ENCODE results near the gene COL6A5. TPM values are rescaled to one million over a fixed set of nuclear protein-coding genes. Genes with fewer than 3 reads are reported as not detected.
"Not testable (repeated sequence)": the region's sequence is repeated elsewhere in the genome, so short reads cannot be mapped to it uniquely, and the experiment has no call there.

Gene COL6A5
- total and polyA plus RNA-seq, 2 donors = 0.05 TPM

DNA sequence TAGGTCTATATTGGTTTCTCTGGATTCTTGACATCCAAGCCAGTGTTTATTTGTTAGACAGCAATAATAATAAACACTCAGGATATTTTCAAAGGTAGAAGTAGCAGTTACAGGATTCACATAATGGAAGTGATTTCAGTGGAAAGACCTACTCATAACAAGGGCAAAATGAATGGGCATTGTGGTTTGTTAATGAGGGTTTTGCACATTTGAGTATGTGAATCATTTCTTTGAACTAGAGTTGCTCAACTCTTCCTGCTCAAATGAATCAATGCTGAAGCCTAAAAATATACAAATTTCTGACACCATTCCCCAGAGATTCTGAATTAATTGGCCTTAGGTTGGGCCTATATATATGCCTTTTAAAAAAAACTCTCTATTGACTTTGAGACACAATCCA is 4.1 kb upstream of the COL6A5 start:
- no peak overlapping the region for H3K27ac ChIP-seq (ENCODE audit: low read depth in 1 of 2, low read length in 1 of 2)
- DNase-seq (ENCODE audit: low read depth in 6 of 9, low spot score in 9 of 9) = no peak

GRCh38 chr3:130341882-130342281 is 3.6 kb upstream of the COL6A5 start:
- Histone ChIP-seq H3K36me3 (ENCODE audit: control insufficient read depth in 2 of 2, insufficient read depth in 2 of 2, low read length in 1 of 2) (no peaks in the 10 kb centered on the region), H3K27me3 (ENCODE audit: control insufficient read depth in 2 of 2, insufficient read depth in 1 of 2, low read length in 1 of 2) (peaks cover 20 to 25% of the 10 kb centered on the region in 2 donors), H3K27ac (ENCODE audit: low read depth in 1 of 2, low read length in 1 of 2) (no peak overlapping the region), H3K9me3 (ENCODE audit: control insufficient read depth in 2 of 2, insufficient read depth in 1 of 2, low read length in 1 of 2) (no peaks in the 10 kb centered on the region), H3K4me3 (ENCODE audit: low read length in 2 of 2) (no peak overlapping the region), H3K4me1 (ENCODE audit: control insufficient read depth in 2 of 2, insufficient read depth in 2 of 2, low read length in 2 of 2) (peaks cover 0 to 2% of the 10 kb centered on the region in 2 donors)
- WGBS = 93% methylated on average over 4 of the region's 4 CpGs
- no peak for DNase-seq (ENCODE audit: low read depth in 6 of 9, low spot score in 9 of 9)

More for the DNA sequence above, 4.1 kb upstream of the COL6A5 start:
- no peaks in the 10 kb centered on the region for H3K36me3 ChIP-seq (ENCODE audit: control insufficient read depth in 2 of 2, insufficient read depth in 2 of 2, low read length in 1 of 2)
- H3K9me3 ChIP-seq (ENCODE audit: control insufficient read depth in 2 of 2, insufficient read depth in 1 of 2, low read length in 1 of 2) = no peaks in the 10 kb centered on the region
- peaks cover 0 to 2% of the 10 kb centered on the region in 2 donors for H3K4me1 ChIP-seq (ENCODE audit: control insufficient read depth in 2 of 2, insufficient read depth in 2 of 2, low read length in 2 of 2)
- peaks cover 19 to 23% of the 10 kb centered on the region in 2 donors for H3K27me3 ChIP-seq (ENCODE audit: control insufficient read depth in 2 of 2, insufficient read depth in 1 of 2, low read length in 1 of 2)
- H3K4me3 ChIP-seq (ENCODE audit: low read length in 2 of 2) = no peak overlapping the region

GRCh38 chr3:130342821-130343661 is 2.4 kb upstream of the COL6A5 start:
- Histone ChIP-seq H3K36me3 (ENCODE audit: control insufficient read depth in 2 of 2, insufficient read depth in 2 of 2, low read length in 1 of 2) (no peaks in the 10 kb centered on the region), H3K4me1 (ENCODE audit: control insufficient read depth in 2 of 2, insufficient read depth in 2 of 2, low read length in 2 of 2) (peaks cover 0 to 2% of the 10 kb centered on the region in 2 donors), H3K27ac (ENCODE audit: low read depth in 1 of 2, low read length in 1 of 2) (no peak overlapping the region), H3K27me3 (ENCODE audit: control insufficient read depth in 2 of 2, insufficient read depth in 1 of 2, low read length in 1 of 2) (peaks cover 22 to 31% of the 10 kb centered on the region in 2 donors), H3K4me3 (ENCODE audit: low read length in 2 of 2) (no peak overlapping the region), H3K9me3 (ENCODE audit: control insufficient read depth in 2 of 2, insufficient read depth in 1 of 2, low read length in 1 of 2) (no peaks in the 10 kb centered on the region)
- no peak for DNase-seq (ENCODE audit: low read depth in 6 of 9, low spot score in 9 of 9)
- WGBS = 82% methylated on average over 7 of the region's 7 CpGs

DNA sequence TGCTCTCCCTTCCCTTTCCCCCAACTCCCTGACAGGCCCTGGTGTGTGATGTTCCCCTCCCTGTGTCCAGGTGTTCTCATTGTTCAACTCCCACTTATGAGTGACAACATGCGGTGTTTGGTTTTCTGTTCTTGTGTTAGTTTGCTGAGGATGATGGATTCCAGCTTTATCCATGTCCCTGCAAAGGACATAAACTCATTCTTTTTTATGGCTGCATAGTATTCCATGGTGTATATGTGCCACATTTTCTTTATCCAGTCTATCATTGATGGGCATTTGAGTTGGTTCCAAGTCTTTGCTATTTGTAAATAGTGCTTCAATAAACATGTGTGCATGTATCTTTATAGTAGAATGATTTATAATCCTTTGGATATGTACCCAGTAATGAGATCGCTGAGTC is 2.8 kb downstream of the COL6A5 start:
- not testable (repeated sequence) for DNase-seq (ENCODE audit: low read depth in 6 of 9, low spot score in 9 of 9); H3K4me1 ChIP-seq (ENCODE audit: control insufficient read depth in 2 of 2, insufficient read depth in 2 of 2, low read length in 2 of 2); H3K27ac ChIP-seq (ENCODE audit: low read depth in 1 of 2, low read length in 1 of 2); H3K36me3 ChIP-seq (ENCODE audit: control insufficient read depth in 2 of 2, insufficient read depth in 2 of 2, low read length in 1 of 2); H3K4me3 ChIP-seq (ENCODE audit: low read length in 2 of 2); H3K9me3 ChIP-seq (ENCODE audit: control insufficient read depth in 2 of 2, insufficient read depth in 1 of 2, low read length in 1 of 2)
- WGBS = 93% methylated on average over 2 of the region's 2 CpGs
- peaks cover 19 to 31% of the 10 kb centered on the region in 2 donors for H3K27me3 ChIP-seq (ENCODE audit: control insufficient read depth in 2 of 2, insufficient read depth in 1 of 2, low read length in 1 of 2)

DNA sequence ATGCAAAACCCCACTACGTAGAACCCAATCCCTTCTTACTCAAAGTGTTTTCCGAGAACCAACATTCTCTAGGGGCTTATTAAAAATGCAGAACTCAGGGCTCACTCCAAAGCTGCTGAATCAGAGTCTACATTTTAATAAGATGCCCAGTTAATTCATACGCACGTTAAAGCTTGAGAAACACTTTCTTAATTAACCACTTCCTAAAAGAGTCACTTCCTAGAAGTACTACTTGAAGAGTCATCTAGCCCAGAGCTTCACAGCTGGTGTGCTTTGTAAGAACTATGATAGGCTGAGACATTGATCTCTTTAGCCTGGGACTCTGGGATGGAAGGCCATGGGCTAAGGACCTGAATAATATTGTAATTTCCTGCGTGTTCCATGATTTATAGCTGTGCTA is 9.0 kb downstream of the COL6A5 start:
- no peaks in the 10 kb centered on the region for H3K27me3 ChIP-seq (ENCODE audit: control insufficient read depth in 2 of 2, insufficient read depth in 1 of 2, low read length in 1 of 2)
- H3K4me1 ChIP-seq (ENCODE audit: control insufficient read depth in 2 of 2, insufficient read depth in 2 of 2, low read length in 2 of 2) = no peaks in the 10 kb centered on the region
- 63% methylated on average over 5 of the region's 5 CpGs for WGBS
- no peak overlapping the region for H3K27ac ChIP-seq (ENCODE audit: low read depth in 1 of 2, low read length in 1 of 2)
- no peaks in the 10 kb centered on the region for H3K36me3 ChIP-seq (ENCODE audit: control insufficient read depth in 2 of 2, insufficient read depth in 2 of 2, low read length in 1 of 2)
- H3K4me3 ChIP-seq (ENCODE audit: low read length in 2 of 2) = no peak overlapping the region
- DNase-seq (ENCODE audit: low read depth in 6 of 9, low spot score in 9 of 9) = no peak
- H3K9me3 ChIP-seq (ENCODE audit: control insufficient read depth in 2 of 2, insufficient read depth in 1 of 2, low read length in 1 of 2) = no peaks in the 10 kb centered on the region

- Histone ChIP-seq H3K9me3 (ENCODE audit: control insufficient read depth in 2 of 2, insufficient read depth in 1 of 2, low read length in 1 of 2) (no peaks in the 10 kb centered on the region), H3K27ac (ENCODE audit: low read depth in 1 of 2, low read length in 1 of 2) (no peak overlapping the region), H3K27me3 (ENCODE audit: control insufficient read depth in 2 of 2, insufficient read depth in 1 of 2, low read length in 1 of 2) (no peaks in the 10 kb centered on the region), H3K4me3 (ENCODE audit: low read length in 2 of 2) (no peak overlapping the region), H3K36me3 (ENCODE audit: control insufficient read depth in 2 of 2, insufficient read depth in 2 of 2, low read length in 1 of 2) (no peaks in the 10 kb centered on the region), H3K4me1 (ENCODE audit: control insufficient read depth in 2 of 2, insufficient read depth in 2 of 2, low read length in 2 of 2) (no peaks in the 10 kb centered on the region)
- DNase-seq (ENCODE audit: low read depth in 6 of 9, low spot score in 9 of 9) = no peak
- WGBS = 94% methylated on average over 3 of the region's 3 CpGs
Measured at GRCh38 chr3:130374033-130374432, 28.6 kb downstream of the COL6A5 start.

DNA sequence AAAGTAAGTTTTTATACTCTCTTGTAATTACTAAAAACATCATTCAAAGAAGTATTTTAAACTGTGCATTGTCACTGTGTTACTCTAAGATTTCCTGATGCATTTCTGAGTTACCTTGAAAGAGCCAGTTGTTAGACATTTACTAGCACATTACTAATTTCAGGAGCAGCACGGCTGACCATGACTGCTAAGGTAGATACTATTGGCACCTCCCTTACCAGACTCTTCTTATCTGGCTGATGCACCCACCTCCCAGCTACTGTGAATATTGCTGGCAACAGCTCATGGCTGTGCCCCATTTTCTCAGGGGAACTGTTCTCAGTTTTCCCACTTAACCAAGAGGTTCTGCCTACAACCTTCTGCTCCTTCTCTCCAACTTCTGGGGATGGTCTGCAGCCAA is 29.4 kb downstream of the COL6A5 start:
- 95% methylated on average over 1 of the region's 1 CpG for WGBS
- Histone ChIP-seq H3K27ac (ENCODE audit: low read depth in 1 of 2, low read length in 1 of 2) (no peak overlapping the region), H3K27me3 (ENCODE audit: control insufficient read depth in 2 of 2, insufficient read depth in 1 of 2, low read length in 1 of 2) (no peaks in the 10 kb centered on the region), H3K4me3 (ENCODE audit: low read length in 2 of 2) (no peak overlapping the region), H3K36me3 (ENCODE audit: control insufficient read depth in 2 of 2, insufficient read depth in 2 of 2, low read length in 1 of 2) (no peaks in the 10 kb centered on the region), H3K9me3 (ENCODE audit: control insufficient read depth in 2 of 2, insufficient read depth in 1 of 2, low read length in 1 of 2) (no peaks in the 10 kb centered on the region), H3K4me1 (ENCODE audit: control insufficient read depth in 2 of 2, insufficient read depth in 2 of 2, low read length in 2 of 2) (no peaks in the 10 kb centered on the region)
- DNase-seq (ENCODE audit: low read depth in 6 of 9, low spot score in 9 of 9) = no peak

DNA sequence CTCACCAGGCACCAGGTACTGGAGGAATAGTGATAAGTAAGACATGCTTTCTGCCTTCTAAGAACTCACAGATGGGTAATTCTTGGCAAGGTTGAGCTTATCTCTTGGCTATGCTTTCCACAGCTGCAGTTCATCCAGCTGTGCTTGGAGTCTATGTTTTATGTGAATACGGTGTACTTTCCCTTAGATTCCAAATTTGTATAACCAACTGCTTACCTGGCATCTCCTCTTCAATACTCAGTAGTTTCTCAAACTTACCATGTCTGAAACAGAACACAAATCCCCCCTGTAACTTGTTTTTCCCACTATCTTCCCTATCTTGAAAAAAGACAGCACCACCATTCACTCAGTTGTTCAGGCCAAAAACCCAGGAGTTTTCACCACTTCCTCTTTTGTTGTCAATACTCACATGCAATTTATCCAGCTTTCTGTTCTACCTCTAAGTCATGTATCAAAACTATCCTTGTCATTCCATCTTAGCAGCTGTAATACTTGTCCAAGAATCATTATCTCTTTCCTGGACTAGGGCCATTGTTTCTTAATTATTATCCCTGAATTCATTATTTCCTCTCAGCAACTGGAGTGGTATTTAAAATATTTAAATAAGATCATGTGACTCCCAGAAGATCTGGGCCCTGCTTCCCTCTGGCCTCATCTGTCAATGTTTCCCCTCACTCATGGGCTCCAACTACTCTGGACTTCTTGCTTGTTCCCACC is 32.6 kb downstream of the COL6A5 start:
- WGBS = 92% methylated on average over 1 of the region's 1 CpG
- Histone ChIP-seq H3K4me3 (ENCODE audit: low read length in 2 of 2) (no peak overlapping the region), H3K4me1 (ENCODE audit: control insufficient read depth in 2 of 2, insufficient read depth in 2 of 2, low read length in 2 of 2) (no peaks in the 10 kb centered on the region), H3K36me3 (ENCODE audit: control insufficient read depth in 2 of 2, insufficient read depth in 2 of 2, low read length in 1 of 2) (no peaks in the 10 kb centered on the region), H3K9me3 (ENCODE audit: control insufficient read depth in 2 of 2, insufficient read depth in 1 of 2, low read length in 1 of 2) (no peaks in the 10 kb centered on the region), H3K27ac (ENCODE audit: low read depth in 1 of 2, low read length in 1 of 2) (no peak overlapping the region), H3K27me3 (ENCODE audit: control insufficient read depth in 2 of 2, insufficient read depth in 1 of 2, low read length in 1 of 2) (no peaks in the 10 kb centered on the region)
- DNase-seq (ENCODE audit: low read depth in 6 of 9, low spot score in 9 of 9) = no peak

GRCh38 chr3:130378677-130379191 is 33.3 kb downstream of the COL6A5 start:
- H3K27me3 ChIP-seq (ENCODE audit: control insufficient read depth in 2 of 2, insufficient read depth in 1 of 2, low read length in 1 of 2) = no peaks in the 10 kb centered on the region
- DNase-seq (ENCODE audit: low read depth in 6 of 9, low spot score in 9 of 9) = no peak
- H3K27ac ChIP-seq (ENCODE audit: low read depth in 1 of 2, low read length in 1 of 2) = no peak overlapping the region
- WGBS = 93% methylated on average over 7 of the region's 7 CpGs
- H3K36me3 ChIP-seq (ENCODE audit: control insufficient read depth in 2 of 2, insufficient read depth in 2 of 2, low read length in 1 of 2) = no peaks in the 10 kb centered on the region
- no peaks in the 10 kb centered on the region for H3K4me1 ChIP-seq (ENCODE audit: control insufficient read depth in 2 of 2, insufficient read depth in 2 of 2, low read length in 2 of 2)
- no peaks in the 10 kb centered on the region for H3K9me3 ChIP-seq (ENCODE audit: control insufficient read depth in 2 of 2, insufficient read depth in 1 of 2, low read length in 1 of 2)
- no peak overlapping the region for H3K4me3 ChIP-seq (ENCODE audit: low read length in 2 of 2)

Data from thymus (tissue), 11 donors.